PC-9 (cell line): ENCODE results near the gene VAMP4. TPM values are rescaled to one million over a fixed set of nuclear protein-coding genes. Genes with fewer than 3 reads are reported as not detected.
A peak's percentile ranks its signal among the peaks of the same experiment; 100 is the strongest.

Source experiments
- BruUV-seq: library from RNA; stranded (reverse); fragments of 400-500 nt; replicated peaks from 2 replicates; lab custom pipeline; 2021; lab: Mats Ljungman, UMichigan
- CTCF ChIA-PET: fragments of 300-600 bp; sonication (Branson Sonifier 250); formaldehyde crosslinking; loops from one replicate; lab custom pipeline; 2022; ENCODE audit warnings: antibody characterized with exemption; lab: Charles Lee
- POLR2A ChIA-PET: fragments of 300-600 bp; sonication (Branson Sonifier 250); formaldehyde crosslinking; loops from one replicate; lab custom pipeline; 2022; ENCODE audit warnings: antibody characterized with exemption; ENCODE audit not compliant: unreplicated experiment; lab: Charles Lee
- DNase-seq, 2 experiments: peaks; one replicate each; pipeline versions ENCODE4 v3.0.0 to v3.0.0-alpha.2; 2015 to 2022; ENCODE audit warnings: mixed read lengths in 1 of 2
- H2AFZ ChIP-seq: fragments of 200-600 bp; sonication (generic); 2 replicates; pipeline ENCODE4 v1.8.1; 2017; ENCODE audit warnings: antibody characterized with exemption
- H3F3A ChIP-seq: fragments of 200-600 bp; sonication (generic); 2 replicates; pipeline ENCODE4 v1.8.1; 2017; ENCODE audit warnings: antibody characterized with exemption, mild to moderate bottlenecking, low read depth; ENCODE audit not compliant: insufficient read depth
- H3K27ac ChIP-seq: fragments of 200-600 bp; sonication (generic); 2 replicates; pipeline ENCODE4 v1.6.1; 2016; ENCODE audit warnings: mixed run types
- H3K27me3 ChIP-seq: fragments of 200-600 bp; sonication (generic); 2 replicates; pipeline ENCODE4 v1.6.1; 2016; ENCODE audit warnings: low read depth, mixed run types; ENCODE audit not compliant: insufficient read depth
- H3K36me3 ChIP-seq: fragments of 200-600 bp; sonication (generic); 2 replicates; pipeline ENCODE4 v1.6.1; 2016; ENCODE audit warnings: low read depth, mixed run types
- H3K4me1 ChIP-seq: fragments of 200-600 bp; sonication (generic); replicated peaks from 2 replicates; pipeline ENCODE4 v1.6.1; 2016; ENCODE audit warnings: mixed run types; ENCODE audit not compliant: insufficient read depth
- H3K4me2 ChIP-seq: fragments of 200-600 bp; sonication (generic); 2 replicates; pipeline ENCODE4 v1.6.1; 2017; ENCODE audit warnings: mixed run types
- H3K4me3 ChIP-seq: fragments of 200-600 bp; sonication (generic); 2 replicates; pipeline ENCODE4 v1.6.1; 2016; ENCODE audit warnings: mixed run types
- H3K79me2 ChIP-seq: fragments of 200-600 bp; sonication (generic); 2 replicates; pipeline ENCODE4 v1.6.1; 2017; ENCODE audit warnings: low read depth, mixed run types
- H3K9me2 ChIP-seq: fragments of 200-600 bp; sonication (generic); 2 replicates; pipeline ENCODE4 v1.8.1; 2017; ENCODE audit warnings: mild to moderate bottlenecking; ENCODE audit not compliant: insufficient read depth
- H3K9me3 ChIP-seq: fragments of 200-600 bp; sonication (generic); 2 replicates; pipeline ENCODE4 v1.8.1; 2016; ENCODE audit warnings: low read depth; ENCODE audit not compliant: insufficient read depth
- H4K20me1 ChIP-seq: fragments of 200-600 bp; sonication (generic); 2 replicates; pipeline ENCODE4 v1.8.1; 2017; ENCODE audit not compliant: insufficient read depth
- CTCF ChIP-seq: fragments of 200-600 bp; sonication (generic); conservative IDR thresholded peaks from 2 replicates; pipeline ENCODE4 v1.6.1; 2017; ENCODE audit warnings: mixed run types, antibody characterized with exemption, mild to moderate bottlenecking, moderate library complexity
- EZH2 ChIP-seq: fragments of 200-600 bp; sonication (generic); IDR thresholded peaks from 2 replicates; pipeline ENCODE4 v1.8.0; 2017; ENCODE audit warnings: antibody characterized with exemption, low read depth
- intact Hi-C: fragments of 100-400 bp; cut with micrococcal nuclease; formaldehyde crosslinking; loops from one replicate; pipeline ENCODE4 v1.10.0; 2022; ENCODE audit not compliant: unreplicated experiment
- total RNA-seq: library from RNA; stranded (reverse); gene quantifications from 2 replicates; pipeline ENCODE4 v1.2.3, GENCODE V29; 2021

VAMP4 gene
- total RNA-seq, 1 experiment from 2014 or later: 9.8 TPM

GRCh38 chr1:171716616-171717015, 25.2 kb downstream of the VAMP4 start:
- CTCF ChIA-PET: interaction anchor here (2.3 kb wide), 1 partner anchor 72 kb away, joined by 17 read pairs; no protein-coding TSS in a partner anchor
- no peaks in the 10 kb centered on the region for H3F3A ChIP-seq
- DNase-seq: no peak

GRCh38 chr1:171715813-171716251, 26.0 kb downstream of the VAMP4 start:
- Histone ChIP-seq H4K20me1 (no peaks in the 10 kb centered on the region), H3K27me3 (no peaks in the 10 kb centered on the region), H3F3A (no peaks in the 10 kb centered on the region), H3K9me3 (0 out of 2 replicates have a peak, but pooled peaks cover under 1% of the 10 kb centered on the region), H3K36me3 (no peaks in the 10 kb centered on the region), H3K27ac (no peak overlapping the region), H2AFZ (no peak overlapping the region), H3K79me2 (no peaks in the 10 kb centered on the region), H3K9me2 (no peaks in the 10 kb centered on the region), H3K4me2 (no peak overlapping the region), H3K4me1 (no peaks in the 10 kb centered on the region), H3K4me3 (no peak overlapping the region)
- no peak for DNase-seq
- intact Hi-C loops: loop anchor here (1.0 to 10.0 kb wide), 2 partner anchors 71 to 269 kb away; no protein-coding TSS in a partner anchor
- no TSS peak for BruUV-seq
- ChIA-PET CTCF (interaction anchor here (0.7 to 2.3 kb wide), 6 partner anchors 26 to 270 kb away, joined by 3 to 17 read pairs (median 4); partner anchors contain the start of gene VAMP4), POLR2A (interaction anchor here (0.9 kb wide), 1 partner anchor 71 kb away, joined by 5 read pairs; no protein-coding TSS in a partner anchor)
- TF ChIP-seq CTCF (peak; percentile 69), EZH2 (no peak)

More at GRCh38 chr1:171716616-171717015, 25.2 kb downstream of the VAMP4 start:
- H2AFZ ChIP-seq: no peak overlapping the region
- H3K9me3 ChIP-seq: 0 out of 2 replicates have a peak, but pooled peaks cover 7% of the 10 kb centered on the region
- no TSS peak for BruUV-seq
- no peak overlapping the region for H3K4me3 ChIP-seq
- intact Hi-C loops: loop anchor here (1.0 to 10.0 kb wide), 2 partner anchors 71 to 268 kb away; no protein-coding TSS in a partner anchor
- no peaks in the 10 kb centered on the region for H3K9me2 ChIP-seq
- H3K36me3 ChIP-seq: no peaks in the 10 kb centered on the region
- H3K4me1 ChIP-seq: no peaks in the 10 kb centered on the region
- H3K27me3 ChIP-seq: no peaks in the 10 kb centered on the region
- H3K27ac ChIP-seq: no peak overlapping the region
- H3K79me2 ChIP-seq: no peaks in the 10 kb centered on the region
- no peaks in the 10 kb centered on the region for H4K20me1 ChIP-seq
- no peak overlapping the region for H3K4me2 ChIP-seq
- TF ChIP-seq CTCF (no peak), EZH2 (no peak)
- POLR2A ChIA-PET: no interaction called here

- no peaks in the 10 kb centered on the region for H4K20me1 ChIP-seq
- no peak overlapping the region for H3K4me3 ChIP-seq
- no peaks in the 10 kb centered on the region for H3K27me3 ChIP-seq
- H3K9me3 ChIP-seq: no peaks in the 10 kb centered on the region
- no peak overlapping the region for H3K27ac ChIP-seq
- no peak overlapping the region for H3K4me2 ChIP-seq
- no peak for DNase-seq
- ChIA-PET POLR2A (no interaction called here), CTCF (no interaction called here)
- no peak overlapping the region for H2AFZ ChIP-seq
- no peaks in the 10 kb centered on the region for H3K4me1 ChIP-seq
- no peaks in the 10 kb centered on the region for H3K79me2 ChIP-seq
- no peaks in the 10 kb centered on the region for H3K9me2 ChIP-seq
- TF ChIP-seq CTCF: no peak
- TF ChIP-seq EZH2: no peak
- H3F3A ChIP-seq: no peaks in the 10 kb centered on the region
- intact Hi-C loops: loop anchor here (10.0 kb wide), 1 partner anchor 272 kb away; no protein-coding TSS in a partner anchor
- BruUV-seq: no TSS peak
- H3K36me3 ChIP-seq: no peaks in the 10 kb centered on the region
Observed at GRCh38 chr1:171712341-171712740, 29.5 kb downstream of the VAMP4 start.
